ENCODE results near the gene DDR2.

Gene DDR2

GRCh38 chr1:162631546-162632191, 595 bp upstream of the DDR2 start:
- no peaks in the 10 kb centered on the region for H3K27me3 ChIP-seq (ENCODE audit: low read depth, low read length)
- H2AFZ ChIP-seq (ENCODE audit: low read depth, low read length) = no peak overlapping the region
- TF ChIP-seq CTCF (IDR thresholded peaks at IDR 0.05; ENCODE audit: low read depth, low read length) (no peak), EZH2phosphoT487 (IDR thresholded peaks at IDR 0.05; ENCODE audit: low read depth) (no peak)
- no peaks in the 10 kb centered on the region for H3K9me3 ChIP-seq (ENCODE audit: insufficient read depth, low read length)
- H3K4me2 ChIP-seq (ENCODE audit: low read length) = no peak overlapping the region
- H3K9ac ChIP-seq (ENCODE audit: low read length) = no peak overlapping the region
- H3K4me1 ChIP-seq (ENCODE audit: low read length) = peaks cover 2% of the 10 kb centered on the region; the same call in 1 of the 2 replicates
- H3K79me2 ChIP-seq (ENCODE audit: low read length) = no peaks in the 10 kb centered on the region
- H4K20me1 ChIP-seq (ENCODE audit: insufficient read depth, low read length) = no peaks in the 10 kb centered on the region
- H3K27ac ChIP-seq (ENCODE audit: low read length) = no peak overlapping the region
- no peaks in the 10 kb centered on the region for H3K36me3 ChIP-seq (replicated peaks; ENCODE audit: low read depth, low read length)
- H3K4me3 ChIP-seq (ENCODE audit: low read length) = no peak overlapping the region

DNA sequence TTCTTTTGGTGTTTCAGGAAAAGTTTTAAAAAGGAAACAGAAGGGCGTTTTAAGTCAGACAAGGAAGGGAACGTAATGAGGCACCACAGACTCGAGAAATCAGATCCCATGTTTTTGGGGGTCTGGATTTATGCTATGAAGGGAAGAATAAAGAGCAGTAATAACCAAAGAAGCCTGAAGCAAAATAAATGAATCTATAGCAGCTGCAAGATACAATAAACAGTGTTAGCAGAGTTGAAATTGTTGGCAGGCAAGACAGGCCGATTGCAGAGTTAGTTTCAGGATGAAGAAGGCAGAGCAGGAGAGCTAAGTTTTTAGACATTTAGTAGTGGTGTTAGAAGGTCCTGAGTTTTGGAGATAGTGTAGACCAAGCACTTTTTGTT, 425 bp downstream of the DDR2 start:
- no peak overlapping the region for H3K9ac ChIP-seq (ENCODE audit: low read length)
- H3K4me1 ChIP-seq (ENCODE audit: low read length) = no peaks in the 10 kb centered on the region
- H3K79me2 ChIP-seq (ENCODE audit: low read length) = no peaks in the 10 kb centered on the region
- H3K27me3 ChIP-seq (ENCODE audit: low read depth, low read length) = no peaks in the 10 kb centered on the region
- no peak overlapping the region for H2AFZ ChIP-seq (ENCODE audit: low read depth, low read length)
- TF ChIP-seq CTCF (IDR thresholded peaks at IDR 0.05; ENCODE audit: low read depth, low read length) (no peak), EZH2phosphoT487 (IDR thresholded peaks at IDR 0.05; ENCODE audit: low read depth) (no peak)
- H4K20me1 ChIP-seq (ENCODE audit: insufficient read depth, low read length) = no peaks in the 10 kb centered on the region
- no peaks in the 10 kb centered on the region for H3K9me3 ChIP-seq (ENCODE audit: insufficient read depth, low read length)
- no peak overlapping the region for H3K4me2 ChIP-seq (ENCODE audit: low read length)
- no peak overlapping the region for H3K27ac ChIP-seq (ENCODE audit: low read length)
- H3K36me3 ChIP-seq (replicated peaks; ENCODE audit: low read depth, low read length) = no peaks in the 10 kb centered on the region
- no peak overlapping the region for H3K4me3 ChIP-seq (ENCODE audit: low read length)

- Histone ChIP-seq H3K4me3 (ENCODE audit: low read length) (no peak overlapping the region), H3K27me3 (ENCODE audit: low read depth, low read length) (no peaks in the 10 kb centered on the region), H3K9ac (ENCODE audit: low read length) (no peak overlapping the region), H3K9me3 (ENCODE audit: insufficient read depth, low read length) (no peaks in the 10 kb centered on the region), H3K4me1 (ENCODE audit: low read length) (no peaks in the 10 kb centered on the region), H3K4me2 (ENCODE audit: low read length) (no peak overlapping the region), H4K20me1 (ENCODE audit: insufficient read depth, low read length) (no peaks in the 10 kb centered on the region), H2AFZ (ENCODE audit: low read depth, low read length) (no peak overlapping the region), H3K27ac (ENCODE audit: low read length) (no peak overlapping the region), H3K36me3 (replicated peaks; ENCODE audit: low read depth, low read length) (no peaks in the 10 kb centered on the region), H3K79me2 (ENCODE audit: low read length) (no peaks in the 10 kb centered on the region)
- no peak for TF ChIP-seq EZH2phosphoT487 (IDR thresholded peaks at IDR 0.05; ENCODE audit: low read depth)
- no peak for TF ChIP-seq CTCF (IDR thresholded peaks at IDR 0.05; ENCODE audit: low read depth, low read length)
These were observed 958 bp downstream of the DDR2 start for GRCh38 chr1:162633081-162633762.

GRCh38 chr1:162635418-162635817, 3.2 kb downstream of the DDR2 start:
- TF ChIP-seq CTCF (IDR thresholded peaks at IDR 0.05; ENCODE audit: low read depth, low read length) (no peak), EZH2phosphoT487 (IDR thresholded peaks at IDR 0.05; ENCODE audit: low read depth) (no peak)
- H4K20me1 ChIP-seq (ENCODE audit: insufficient read depth, low read length) = no peaks in the 10 kb centered on the region
- H3K27ac ChIP-seq (ENCODE audit: low read length) = no peak overlapping the region
- no peaks in the 10 kb centered on the region for H3K27me3 ChIP-seq (ENCODE audit: low read depth, low read length)
- H2AFZ ChIP-seq (ENCODE audit: low read depth, low read length) = no peak overlapping the region
- H3K79me2 ChIP-seq (ENCODE audit: low read length) = no peaks in the 10 kb centered on the region
- H3K4me3 ChIP-seq (ENCODE audit: low read length) = no peak overlapping the region
- H3K9me3 ChIP-seq (ENCODE audit: insufficient read depth, low read length) = no peaks in the 10 kb centered on the region
- H3K36me3 ChIP-seq (replicated peaks; ENCODE audit: low read depth, low read length) = no peaks in the 10 kb centered on the region
- H3K9ac ChIP-seq (ENCODE audit: low read length) = no peak overlapping the region
- no peak overlapping the region for H3K4me2 ChIP-seq (ENCODE audit: low read length)
- no peaks in the 10 kb centered on the region for H3K4me1 ChIP-seq (ENCODE audit: low read length)

All from OCI-LY3 (cell line).